Stimulated activated CD8-positive, alpha-beta memory T cell treated with anti-CD3 and anti-CD28 coated beads, Interleukin-4, amount 100 ng/mL, for 48 hours (primary cell): ENCODE data around the gene STRBP.
A peak's percentile ranks its signal among the peaks of the same experiment; 100 is the strongest.
"Not testable (repeated sequence)": the region's sequence is repeated elsewhere in the genome, so short reads cannot be mapped to it uniquely, and the experiment has no call there.

ENCODE experiments used
- DNase-seq: peaks from one replicate; pipeline ENCODE4 v3.0.0-alpha.2; 2020

Gene STRBP

GRCh38 chr9:123282362-123283047, 14.1 kb upstream of the STRBP start:
- no peak for DNase-seq

DNA sequence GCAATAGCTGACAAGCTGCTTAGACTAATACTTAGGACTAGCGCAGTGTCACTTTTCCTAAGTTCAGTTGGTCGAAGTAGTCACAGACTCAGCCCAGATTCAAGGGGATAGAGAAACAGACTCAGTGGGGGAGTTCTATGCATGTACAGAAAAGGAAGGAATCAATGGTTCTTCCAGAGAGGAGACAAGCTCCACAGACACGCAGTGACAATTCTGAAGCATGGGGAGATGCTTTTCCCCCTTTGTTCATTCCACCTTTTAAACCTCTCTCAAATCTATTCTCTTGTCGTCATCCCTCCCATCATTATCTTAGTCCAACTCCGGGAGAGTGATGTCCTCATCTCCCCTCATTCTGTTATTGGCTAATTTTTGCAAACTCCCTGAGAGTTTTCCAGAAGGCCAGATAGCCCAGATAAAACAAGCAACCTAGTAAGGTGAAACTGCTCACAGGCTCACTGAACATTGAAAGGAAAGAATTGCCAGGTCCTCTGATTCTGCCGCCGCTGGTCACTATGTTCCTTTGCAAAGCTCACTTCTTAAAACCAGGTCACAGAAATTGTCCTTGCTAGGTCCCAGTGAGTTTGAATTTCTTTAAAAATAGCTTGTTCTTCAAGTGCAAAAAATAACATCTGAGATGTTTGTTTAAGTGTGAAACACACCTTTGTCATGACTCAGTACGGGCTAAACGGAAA, 13.4 kb upstream of the STRBP start:
- no peak for DNase-seq

GRCh38 chr9:123278879-123279493, 10.6 kb upstream of the STRBP start:
- not testable (repeated sequence) for DNase-seq

DNA sequence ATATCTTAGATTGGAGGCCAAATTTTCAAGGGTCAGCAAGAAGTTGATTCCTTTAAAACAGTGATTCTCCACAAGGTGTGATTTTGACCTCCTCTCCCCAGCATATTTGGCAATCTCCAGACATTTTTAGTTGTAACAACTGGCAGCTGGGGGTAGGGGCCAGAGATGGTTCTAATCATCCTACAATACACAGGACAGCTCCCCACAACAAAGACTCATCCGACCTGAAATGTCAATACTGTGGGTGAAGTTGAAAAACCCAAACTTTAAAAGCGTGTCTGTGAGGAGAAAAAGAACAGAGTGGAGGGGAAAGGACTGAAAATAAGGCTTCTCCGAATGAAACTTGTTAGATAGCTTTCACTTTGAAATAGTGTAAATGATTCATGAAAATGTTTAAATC, 10.0 kb upstream of the STRBP start:
- DNase-seq, result no peak

- DNase-seq, result no peak
Measured at GRCh38 chr9:123276551-123276950, 8.2 kb upstream of the STRBP start.

- not testable (repeated sequence) for DNase-seq
Measured at GRCh38 chr9:123271133-123271532, 2.7 kb upstream of the STRBP start.

- DNase-seq, result no peak
Measured at GRCh38 chr9:123269281-123269680, 895 bp upstream of the STRBP start.

GRCh38 chr9:123268199-123268464, 254 bp downstream of the STRBP start:
- no peak for DNase-seq

DNA sequence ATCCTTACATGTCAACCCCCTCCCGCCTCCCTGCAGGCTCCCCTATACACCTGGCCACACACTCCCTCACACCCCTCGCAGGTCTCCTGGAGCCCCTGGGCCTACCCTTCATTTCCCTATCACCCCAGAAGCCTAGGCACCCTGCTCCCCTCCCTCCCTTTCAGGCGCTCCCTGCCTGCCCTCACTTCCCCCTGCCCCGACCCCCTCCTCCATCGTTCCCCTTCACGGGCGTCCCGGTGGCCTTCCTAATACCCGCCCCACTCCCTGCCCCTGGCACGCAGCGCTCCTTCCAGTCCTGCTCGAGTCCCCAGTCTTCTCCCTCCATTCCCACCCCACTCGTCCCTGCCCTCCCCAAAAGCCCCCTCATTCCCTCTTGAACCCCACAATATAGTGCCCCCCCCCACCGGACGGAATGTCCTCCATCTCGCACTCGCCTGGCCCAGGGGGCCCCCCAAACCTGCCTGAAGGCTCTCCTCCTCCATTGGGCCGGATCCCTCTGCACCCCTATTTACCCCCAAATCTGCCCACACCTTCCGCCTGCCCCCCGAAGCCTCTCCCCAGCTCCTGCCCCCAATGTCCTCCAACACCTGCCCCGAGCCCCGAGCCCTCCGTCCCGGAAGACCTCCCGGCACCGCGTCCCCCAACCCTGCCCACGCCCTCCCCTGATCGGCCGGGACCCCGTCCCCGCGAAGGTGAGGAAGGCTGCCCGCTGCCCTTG, 746 bp downstream of the STRBP start:
- peak; percentile 30 for DNase-seq

DNA sequence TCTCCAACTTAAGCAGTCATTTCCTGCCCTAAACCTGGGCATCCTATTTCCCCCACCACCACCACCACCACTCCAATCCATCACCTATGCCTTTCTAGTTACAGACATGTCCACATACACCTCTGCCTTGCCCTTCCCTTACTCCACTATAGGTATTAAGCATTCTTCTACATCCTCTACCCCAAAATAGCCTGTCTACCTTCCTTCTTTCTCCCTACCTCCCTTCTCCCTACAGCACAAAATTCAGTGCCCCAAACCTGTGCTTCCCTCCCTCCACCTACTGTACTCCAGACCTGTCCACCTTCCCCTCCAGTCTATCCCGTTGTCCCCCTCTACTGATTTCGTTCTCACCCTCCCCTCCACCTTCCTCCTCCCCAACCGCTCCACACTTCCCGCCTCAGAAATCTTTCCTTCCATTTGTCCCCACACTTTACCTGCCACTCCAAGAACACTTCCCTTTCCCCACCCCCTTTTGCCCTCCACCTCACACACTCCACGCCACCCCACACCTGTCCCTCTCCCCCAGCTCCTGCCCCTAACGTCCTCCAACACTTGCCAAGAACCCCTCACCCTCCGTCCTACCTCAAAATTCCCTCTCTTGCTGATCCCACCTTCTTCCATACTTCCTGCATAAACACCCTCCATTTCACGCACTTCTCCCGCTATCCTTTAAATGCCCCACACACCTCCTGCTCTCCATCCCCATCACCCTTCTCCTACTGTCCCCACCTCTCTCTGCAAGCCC, 1.6 kb downstream of the STRBP start:
- DNase-seq, result no peak

DNA sequence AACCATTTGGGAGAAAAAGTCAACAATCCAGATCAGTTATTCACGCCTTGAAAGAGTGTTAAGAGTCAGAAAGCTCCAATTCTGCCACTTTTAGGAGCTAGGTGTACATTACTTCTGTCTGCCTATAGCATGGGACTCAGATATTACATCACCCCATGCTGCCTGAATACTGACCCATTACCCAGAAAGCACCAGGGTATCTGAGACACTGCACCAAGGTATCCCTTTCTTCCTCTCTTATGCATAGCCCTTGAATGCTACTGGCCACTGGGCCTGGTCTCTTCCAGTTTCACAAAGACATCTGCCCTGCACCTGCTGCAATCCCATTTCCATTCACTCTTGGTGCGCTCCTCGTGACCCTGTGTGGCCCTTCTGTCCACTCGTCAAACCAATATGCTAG, 2.6 kb downstream of the STRBP start:
- no peak for DNase-seq

- no peak for DNase-seq
Measured at GRCh38 chr9:123263227-123263626, 5.2 kb downstream of the STRBP start.

GRCh38 chr9:123262338-123262737, 6.0 kb downstream of the STRBP start:
- no peak for DNase-seq

DNA sequence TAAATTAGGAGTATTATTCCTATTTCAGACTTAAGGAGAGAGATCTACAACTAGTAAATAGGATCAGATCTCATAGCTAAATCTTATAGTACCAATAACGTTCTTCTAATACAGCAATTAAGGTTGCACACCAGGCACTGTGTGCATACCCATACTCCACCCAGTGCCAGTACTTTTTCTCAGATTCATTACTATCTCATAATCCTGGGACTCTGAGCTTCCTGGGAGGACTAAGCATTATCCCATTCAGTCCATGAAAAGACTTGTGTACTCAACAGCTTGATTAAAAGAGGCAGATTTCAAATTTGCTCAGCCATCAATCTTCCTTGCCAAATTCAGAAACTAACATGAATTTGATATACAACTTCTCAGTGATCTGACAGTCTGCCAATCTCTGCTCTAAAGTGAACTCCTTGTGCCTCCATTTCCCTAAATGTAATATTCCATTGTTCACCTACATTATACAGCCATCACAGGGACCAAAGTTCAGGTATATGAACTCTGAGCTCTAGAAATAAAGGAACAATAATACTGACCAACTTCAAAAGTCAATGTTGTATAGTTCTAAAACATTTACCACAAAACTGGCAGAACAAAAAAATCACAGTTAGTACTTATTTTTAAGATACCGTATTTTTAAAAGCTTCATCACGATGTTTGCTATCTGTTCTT, 7.2 kb downstream of the STRBP start:
- no peak for DNase-seq

DNA sequence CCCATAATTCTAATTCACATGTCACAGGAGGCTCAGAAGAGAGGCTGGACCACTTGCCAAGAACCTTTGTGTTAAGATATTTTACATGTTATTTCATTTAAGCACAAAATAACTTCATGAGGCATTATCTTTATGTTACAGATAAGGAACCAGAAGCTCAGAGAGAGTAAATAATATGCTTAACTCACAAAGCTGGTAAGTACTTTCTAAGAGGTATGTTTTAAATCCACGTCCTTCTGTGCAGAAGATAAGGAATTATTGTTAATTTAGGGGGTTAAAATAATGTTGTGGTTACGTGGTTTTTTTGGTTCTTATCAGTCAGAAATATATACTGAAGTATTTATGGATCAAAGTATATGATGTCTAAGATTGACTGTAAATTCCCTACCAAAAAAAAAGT, 8.0 kb downstream of the STRBP start:
- DNase-seq, result no peak

DNA sequence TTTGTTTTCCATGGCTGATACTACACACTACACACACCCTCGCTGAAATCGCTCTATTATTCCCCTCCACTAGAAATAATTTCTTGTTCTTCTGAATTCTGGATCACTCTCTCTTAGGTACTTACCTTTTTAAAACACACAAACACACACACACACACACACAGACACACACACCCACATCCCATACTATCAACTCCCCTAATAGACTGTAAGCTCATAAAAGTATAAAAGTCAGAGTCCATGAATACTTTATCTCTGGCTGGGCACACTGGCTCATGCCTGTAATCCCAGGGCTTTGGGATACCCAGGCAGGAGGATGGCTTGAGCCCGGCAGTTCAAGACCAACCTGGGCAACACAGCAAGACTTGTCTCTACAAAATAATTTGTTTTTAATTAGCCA, 11.1 kb downstream of the STRBP start:
- no peak for DNase-seq

DNA sequence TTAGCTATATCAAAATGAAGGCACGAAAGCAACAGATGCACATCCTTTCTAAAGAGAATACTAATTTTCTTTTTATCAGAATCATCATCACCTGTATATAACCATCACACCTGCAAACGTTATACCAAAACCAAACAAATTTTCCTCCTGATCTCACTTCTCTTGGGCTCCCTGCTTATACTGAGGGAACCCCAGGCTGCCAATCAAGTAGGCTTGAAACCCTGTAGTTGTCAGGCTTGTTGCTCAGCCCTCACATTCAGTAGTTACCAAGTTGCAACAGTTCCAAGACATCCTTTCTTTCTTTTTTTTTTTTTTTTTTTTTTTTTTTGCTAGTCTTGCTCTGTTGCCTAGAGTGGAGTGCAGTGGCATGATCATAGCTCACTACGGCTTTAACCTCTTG, 12.7 kb downstream of the STRBP start:
- DNase-seq, result no peak

GRCh38 chr9:123253204-123253603, 15.2 kb downstream of the STRBP start:
- no peak for DNase-seq

DNA sequence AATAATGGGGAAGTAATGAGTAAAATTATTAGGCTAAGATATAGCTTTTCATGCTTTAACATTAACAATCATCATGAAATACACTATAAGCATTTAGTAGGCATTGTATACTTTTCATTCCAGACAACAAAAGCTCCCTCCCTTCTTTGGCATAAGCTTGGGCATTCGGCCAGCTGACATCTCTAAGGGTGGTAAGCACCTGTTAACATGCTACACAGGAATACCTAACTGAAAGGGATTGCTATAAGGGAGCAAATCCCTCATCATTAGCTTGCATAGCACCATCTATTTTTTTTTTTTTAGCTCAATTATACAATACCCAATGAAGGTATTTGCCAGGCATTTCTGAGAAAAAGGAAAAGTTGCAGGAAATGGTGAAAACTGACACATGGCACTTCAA, 16.6 kb downstream of the STRBP start:
- no peak for DNase-seq

DNA sequence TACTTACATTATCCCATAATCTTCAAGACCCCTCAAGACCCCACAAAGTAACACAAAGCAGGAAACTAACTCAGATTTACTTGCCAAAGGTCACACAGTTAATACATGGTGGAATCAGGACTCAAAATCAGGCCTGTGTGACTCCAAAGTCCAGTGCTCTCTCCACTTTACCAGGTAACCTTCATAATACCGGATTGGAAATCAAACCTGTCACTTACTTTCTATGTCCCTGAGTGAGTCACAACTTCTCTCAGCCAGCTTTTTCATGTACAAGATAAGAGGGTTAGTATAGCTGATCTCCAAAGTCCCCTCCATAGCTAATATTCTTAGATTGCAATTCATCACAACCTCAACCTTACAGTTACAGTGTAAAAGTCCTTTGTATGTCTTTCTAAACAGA, 17.1 kb downstream of the STRBP start:
- DNase-seq, result no peak

- no peak for DNase-seq
Measured at GRCh38 chr9:123250504-123250903, 17.9 kb downstream of the STRBP start.

DNA sequence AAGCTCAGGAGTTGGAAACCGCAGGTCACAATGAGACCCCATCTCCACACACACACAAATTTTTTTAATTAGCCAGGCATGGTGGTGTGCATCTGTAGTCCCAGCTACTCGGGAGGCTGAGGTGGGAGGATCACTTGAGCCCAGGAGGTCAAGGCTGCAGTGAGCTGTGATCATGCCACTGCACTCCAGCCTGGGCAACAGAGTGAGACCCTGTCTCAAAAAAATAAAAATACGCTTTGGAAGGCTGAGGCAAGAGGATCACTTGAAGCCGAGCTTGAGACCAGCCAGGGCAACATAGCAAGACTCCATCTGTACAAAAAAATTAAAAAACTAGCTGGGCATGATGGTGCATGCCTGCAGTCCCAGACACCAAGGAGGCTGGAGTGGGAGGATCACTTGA, 19.2 kb downstream of the STRBP start:
- DNase-seq, result not testable (repeated sequence)

GRCh38 chr9:123248630-123249029, 19.8 kb downstream of the STRBP start:
- no peak for DNase-seq
